Left cardiac atrium (tissue), 4 donors: ENCODE results near the gene TP53I11. TPM values are rescaled to one million over a fixed set of nuclear protein-coding genes. Genes with fewer than 3 reads are reported as not detected.
A peak's percentile ranks its signal among the peaks of the same experiment; 100 is the strongest.

ENCODE experiments used
- ATAC-seq, 2 donors: fragments of 200-7000 bp; cut with Tn5 transposase; one replicate each; pipeline ENCODE4 v1.9.1; 2020; ENCODE audit warnings: mild to moderate bottlenecking in 2 of 2, moderate library complexity in 2 of 2
- DNase-seq: peaks from one replicate; pipeline ENCODE4 v3.0.0-alpha.2; 2020
- intact Hi-C, 2 donors: fragments of 100-400 bp; cut with DNase I; formaldehyde crosslinking; loops; one replicate each; pipeline versions ENCODE4 v1.14.1 to v1.15.1; 2022 to 2023
- total RNA-seq, 2 donors: library from RNA; stranded (reverse); fragmentation: NEBNext Ultra II Directional; extraction: Animal tissue kit (Norgen Biotek cat#: 25700); gene quantifications; one replicate each; pipeline ENCODE4 v1.2.1, GENCODE V29; 2021
- donor health status: DM: no; HTN: yes; CAD: no.
- donor health status: DM: no; HTN: yes; CAD: no; lungs with severe emphysema.
- donor health status: DM: yes; HTN: yes; CAD: no.
- donor health status: Dilated cardiomyopathy.

TP53I11 gene
- total RNA-seq, 2 donors from 2014 or later, result 96.4 to 115 TPM

DNA sequence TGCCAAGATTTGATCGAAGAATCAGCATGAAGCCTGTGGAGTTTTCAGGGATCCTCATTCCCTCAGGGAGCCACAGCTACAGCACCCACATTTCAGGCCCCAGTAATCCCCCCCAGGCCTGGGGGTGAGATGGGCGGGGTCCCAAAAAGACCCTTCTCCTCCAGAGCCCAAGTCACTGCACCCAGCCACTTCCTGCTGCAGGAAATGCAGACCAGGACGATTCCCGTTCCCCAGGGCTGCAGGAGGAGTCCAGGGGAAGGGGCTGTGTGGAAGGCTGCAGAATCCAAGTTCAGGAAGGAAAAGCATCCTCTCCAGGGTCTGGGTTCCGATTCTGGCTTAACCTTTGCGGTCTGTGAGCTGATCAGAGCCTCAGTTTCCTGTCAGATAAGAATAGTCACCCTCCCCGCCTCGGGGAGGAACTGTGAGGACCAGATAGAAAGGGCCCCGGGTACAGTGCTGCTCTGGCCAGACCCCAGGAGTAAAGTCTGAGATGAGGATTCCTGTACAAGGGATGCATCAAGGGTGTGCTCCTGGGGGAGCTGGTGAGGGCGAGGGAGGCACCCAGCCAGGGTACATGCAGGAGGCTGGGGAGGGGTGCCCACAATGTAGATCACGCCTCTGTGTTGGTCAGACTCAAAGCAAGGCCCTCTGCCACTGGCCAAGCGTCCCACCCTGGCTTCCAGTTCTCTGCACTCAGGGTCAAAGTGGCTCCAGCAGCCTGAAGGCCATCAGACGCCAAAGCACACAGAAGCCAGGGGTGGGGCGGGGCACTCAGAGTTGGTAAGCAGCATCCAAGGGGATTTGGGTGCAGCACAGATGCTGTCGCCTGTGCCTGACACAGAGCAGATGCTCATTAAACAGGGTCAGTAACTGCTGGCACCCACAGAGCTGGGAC lies 30.1 kb upstream of the TP53I11 start:
- intact Hi-C loops, result no loop called here
- DNase-seq (no peak), ATAC-seq (no peak)

DNA sequence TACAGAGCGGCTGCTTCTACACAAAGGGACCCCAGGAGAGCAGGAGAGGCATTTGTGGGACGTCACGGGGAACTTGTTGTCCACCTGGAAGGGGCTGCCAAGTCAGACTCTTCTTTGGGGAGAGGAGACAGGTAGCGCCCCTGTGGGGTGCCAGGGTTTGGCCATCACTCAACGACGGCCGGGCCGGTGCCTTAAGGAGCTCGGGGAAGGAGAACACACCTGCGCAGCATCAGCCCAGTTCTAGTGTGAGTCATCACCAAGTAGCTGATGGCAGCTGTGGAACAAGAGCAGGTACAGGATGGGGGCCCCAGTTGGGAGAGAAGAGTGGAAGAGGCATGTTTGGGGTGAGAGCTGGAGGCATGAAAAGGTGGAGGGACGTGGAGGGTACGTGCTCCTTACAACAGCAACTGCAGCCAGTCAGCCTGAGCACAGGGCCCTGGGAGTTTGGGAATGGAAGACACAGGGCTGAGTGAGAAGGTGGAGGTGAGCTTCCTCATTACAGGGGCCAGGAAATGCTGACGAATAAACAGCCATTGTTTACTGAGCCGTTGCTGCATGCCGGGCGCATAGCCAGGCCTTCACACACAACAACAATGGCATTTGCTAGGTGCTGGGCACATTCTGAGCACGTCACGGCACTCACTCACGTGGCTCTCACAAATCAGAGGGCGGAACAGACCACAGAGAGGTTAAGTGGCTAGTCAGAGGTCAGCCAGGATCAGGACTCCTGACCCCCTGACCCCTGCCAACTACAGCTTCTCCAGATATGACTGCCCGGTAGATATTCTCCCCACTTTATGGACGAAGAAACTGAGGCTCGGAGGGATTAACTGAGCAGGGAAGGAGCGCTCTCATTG lies 29.1 kb upstream of the TP53I11 start:
- DNase-seq, result no peak
- intact Hi-C loops, result no loop called here
- peak; percentile 10 to 33 for ATAC-seq

DNA sequence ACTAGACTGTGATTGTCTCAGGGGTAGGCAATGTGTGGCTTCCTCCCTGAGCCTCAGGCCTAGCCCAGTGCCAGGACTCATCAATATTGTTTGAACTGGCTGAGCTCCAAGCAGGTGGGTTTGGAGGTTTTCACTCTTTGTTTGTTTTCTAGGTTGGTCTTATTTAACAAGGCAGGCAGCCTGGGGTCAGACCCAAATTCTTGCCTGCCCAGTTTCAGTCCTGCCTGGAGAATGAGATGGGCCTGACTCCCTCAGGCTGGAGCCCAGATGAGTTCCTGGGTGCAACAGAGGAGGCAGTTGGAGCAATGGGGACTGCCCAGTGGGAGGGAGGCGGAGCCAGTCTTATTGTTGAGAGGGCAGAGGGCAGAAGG lies 28.3 kb upstream of the TP53I11 start:
- ATAC-seq (no peak), DNase-seq (no peak)
- intact Hi-C loops, result no loop called here

DNA sequence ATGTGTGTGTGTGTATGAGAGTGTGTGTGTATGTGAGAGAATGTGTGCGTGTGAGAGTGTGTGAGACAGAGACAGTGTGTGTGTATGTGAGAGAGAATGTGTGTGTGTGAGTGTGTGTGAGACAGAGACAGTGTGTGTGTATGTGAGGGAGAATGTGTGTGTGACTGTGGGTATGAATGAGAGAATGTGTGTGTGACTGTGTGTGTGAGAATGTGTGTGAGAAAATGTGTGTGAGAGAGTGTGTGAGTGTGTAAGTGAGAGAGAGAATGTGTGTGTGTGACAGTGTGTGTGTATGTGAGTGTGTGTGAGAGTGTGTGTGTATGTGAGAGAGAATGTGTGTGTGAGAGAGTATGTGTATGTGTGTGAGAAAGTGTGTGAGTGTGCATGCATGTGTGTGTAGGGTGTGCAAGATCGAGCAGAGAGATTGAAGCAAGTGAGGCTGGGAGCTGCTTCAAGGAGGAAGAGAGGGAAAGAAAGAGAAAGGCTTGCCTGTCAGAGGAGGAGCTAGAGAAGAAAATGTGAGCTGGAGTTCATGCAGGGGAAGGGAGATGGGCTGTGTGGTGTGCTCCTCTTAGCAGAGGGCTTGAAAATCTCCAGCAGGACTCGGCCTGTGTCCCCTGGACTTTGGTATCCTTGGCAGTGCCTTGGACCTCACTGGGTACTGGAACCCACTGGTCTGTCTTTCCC lies 27.7 kb upstream of the TP53I11 start:
- intact Hi-C loops, result no loop called here
- ATAC-seq, result no peak
- no peak for DNase-seq

- intact Hi-C loops, result no loop called here
- DNase-seq (no peak), ATAC-seq (peak in 1 of 2 donors; percentile 8)
Observed at GRCh38 chr11:44977493-44977984, 26.9 kb upstream of the TP53I11 start.

DNA sequence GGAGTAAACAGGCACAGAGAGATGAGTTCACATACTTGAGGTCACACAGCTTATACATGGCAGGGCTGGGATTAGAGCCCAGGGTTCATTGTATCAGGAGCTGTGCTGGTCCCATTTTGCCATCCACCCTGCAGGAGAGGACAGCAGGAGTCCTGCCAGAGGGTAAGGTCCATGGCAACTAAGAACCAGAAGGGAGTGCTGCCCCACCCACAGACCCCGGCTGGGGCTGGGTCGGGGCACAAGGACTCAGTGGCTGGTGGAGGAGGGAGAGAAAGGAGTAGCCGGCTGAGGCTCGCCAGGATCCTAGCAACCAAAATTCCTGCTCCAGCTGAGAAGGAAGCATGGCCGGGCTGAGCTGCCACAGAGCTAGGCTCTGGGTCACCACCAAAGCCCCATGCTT lies 25.9 kb upstream of the TP53I11 start:
- ATAC-seq (no peak), DNase-seq (no peak)
- intact Hi-C loops, result no loop called here

DNA sequence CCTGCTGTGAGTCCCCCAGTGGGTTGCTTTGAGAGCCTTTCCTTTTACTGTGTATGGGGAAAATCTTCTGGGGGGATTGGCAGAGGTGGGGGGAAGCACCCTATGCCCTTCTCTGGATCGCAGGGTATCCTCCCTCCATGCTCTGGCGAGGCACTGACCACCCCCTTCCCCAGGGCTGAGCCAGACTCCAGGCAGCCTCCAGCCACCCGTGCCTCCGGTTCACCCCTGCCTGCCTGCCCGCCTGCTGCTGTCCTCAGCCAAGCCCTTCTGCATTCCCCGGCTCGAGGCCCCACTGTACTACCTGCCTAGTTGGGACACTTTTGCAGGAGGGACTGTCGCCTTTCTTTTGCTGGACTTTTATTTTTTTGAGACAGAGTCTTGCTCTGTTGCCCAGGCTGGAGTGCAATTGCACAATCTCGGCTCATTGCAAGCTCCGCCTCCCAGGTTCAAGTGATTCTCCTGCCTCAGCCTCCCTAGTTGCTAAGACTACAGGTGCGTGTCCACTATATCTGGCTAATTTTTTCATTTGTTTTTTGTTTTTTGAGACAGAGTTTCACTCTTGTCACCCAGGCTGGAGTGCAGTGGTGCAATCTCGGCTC lies 23.8 kb upstream of the TP53I11 start:
- DNase-seq (no peak), ATAC-seq (no peak)
- intact Hi-C loops, result no loop called here

GRCh38 chr11:44973632-44974401 lies 23.1 kb upstream of the TP53I11 start:
- intact Hi-C loops, result no loop called here
- no peak for ATAC-seq
- DNase-seq, result no peak

- ATAC-seq, result peak; percentile 43 to 53
- intact Hi-C loops, result no loop called here
- DNase-seq, result peak; percentile 26
Observed at GRCh38 chr11:44972746-44973435, 22.2 kb upstream of the TP53I11 start.

GRCh38 chr11:44971185-44971584 lies 20.5 kb upstream of the TP53I11 start:
- ATAC-seq (peak in 1 of 2 donors; percentile 40), DNase-seq (no peak)
- intact Hi-C loops, result no loop called here

GRCh38 chr11:44970293-44970692 lies 19.6 kb upstream of the TP53I11 start:
- DNase-seq (no peak), ATAC-seq (no peak)
- intact Hi-C loops, result no loop called here

DNA sequence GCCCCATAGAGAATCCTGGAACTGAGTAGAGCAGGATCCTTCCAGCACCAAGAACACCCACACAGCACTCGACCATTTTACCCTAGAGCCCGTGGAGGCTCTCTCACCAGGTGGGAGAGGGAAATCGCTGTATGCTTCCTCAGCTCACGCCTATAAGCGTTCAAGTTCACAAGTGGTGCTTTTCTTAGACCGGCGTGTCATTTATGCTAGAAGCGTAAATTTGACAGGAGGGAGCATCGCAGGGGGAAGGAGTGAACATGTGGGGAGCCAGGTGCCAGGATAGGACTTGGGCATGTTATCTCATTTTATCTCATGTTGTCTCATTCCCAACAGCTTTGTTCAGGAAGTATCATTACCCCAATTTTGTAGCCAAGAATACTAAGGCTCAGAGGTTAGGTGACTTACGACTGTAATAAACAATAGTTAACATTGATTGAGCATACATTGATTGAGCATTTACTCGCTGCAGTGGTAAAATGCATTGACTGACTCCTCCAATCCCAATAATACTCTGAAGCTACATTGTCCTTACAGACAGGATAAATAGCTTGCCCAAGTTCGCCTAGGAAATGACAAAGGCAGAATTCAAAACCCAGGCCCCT lies 19.1 kb upstream of the TP53I11 start:
- ATAC-seq (peak in 1 of 2 donors; percentile 10), DNase-seq (no peak)
- intact Hi-C loops, result no loop called here

GRCh38 chr11:44968510-44968909 lies 17.8 kb upstream of the TP53I11 start:
- ATAC-seq, result no peak
- DNase-seq, result no peak
- intact Hi-C loops, result no loop called here

GRCh38 chr11:44967930-44968496 lies 17.3 kb upstream of the TP53I11 start:
- intact Hi-C loops, result no loop called here
- ATAC-seq (no peak), DNase-seq (no peak)

GRCh38 chr11:44966694-44967093 lies 16.0 kb upstream of the TP53I11 start:
- ATAC-seq, result no peak
- intact Hi-C loops, result no loop called here
- DNase-seq, result no peak

- intact Hi-C loops, result no loop called here
- no peak for DNase-seq
Observed at GRCh38 chr11:44964526-44965209, 14.0 kb upstream of the TP53I11 start.

GRCh38 chr11:44963948-44964347 lies 13.3 kb upstream of the TP53I11 start:
- ATAC-seq (no peak), DNase-seq (no peak)
- intact Hi-C loops, result no loop called here

More at GRCh38 chr11:44964526-44965209, 14.0 kb upstream of the TP53I11 start:
- no peak for ATAC-seq
